GM12878 (cell line): ENCODE measurements around the gene TUBA3C. TPM values are rescaled to one million over a fixed set of nuclear protein-coding genes. Genes with fewer than 3 reads are reported as not detected.

Experiments
- ATAC-seq: fragments of 200-7000 bp; cut with Tn5 transposase; 3 replicates; pipeline ENCODE4 v1.9.1; 2020; ENCODE audit warnings: mild to moderate bottlenecking, moderate library complexity
- BruUV-seq: library from RNA; stranded (reverse); fragments of 400-500 nt; replicated peaks from 2 replicates; lab custom pipeline; 2021; lab: Mats Ljungman, UMichigan
- CTCF ChIA-PET: fragments of 300-600 bp; sonication (Branson Sonifier 250); formaldehyde crosslinking; extraction: SDS; loops from one replicate; lab custom pipeline; 2021; ENCODE audit warnings: inconsistent platforms; lab: Yijun Ruan, JAX
- POLR2A ChIA-PET: fragments of 350-600 bp; formaldehyde crosslinking; extraction: SDS; loops from one replicate; lab custom pipeline; 2021; ENCODE audit warnings: inconsistent platforms; lab: Charles Lee
- RAD21 ChIA-PET: fragments of 300-600 bp; sonication (Branson Sonifier 250); formaldehyde crosslinking; loops from one replicate; lab custom pipeline; 2023; ENCODE audit warnings: antibody characterized with exemption; ENCODE audit not compliant: unreplicated experiment; lab: Charles Lee
- SMC1A ChIA-PET: fragments of 300-600 bp; sonication (Branson Sonifier 250); formaldehyde crosslinking; loops from one replicate; lab custom pipeline; 2023; ENCODE audit not compliant: unreplicated experiment, uncharacterized antibody; lab: Charles Lee
- DNase-seq: peaks from one replicate; pipeline ENCODE4 v3.0.0-alpha.2; 2011; ENCODE audit warnings: low read depth, low spot score
- FAIRE-seq: peaks from 3 replicates; lab custom pipeline; 2011; peaks lifted over from hg19 to GRCh38; lab: Jason Lieb, UNC
- H2AFZ ChIP-seq: 2 replicates; pipeline ENCODE4 v1.6.0; 2011; ENCODE audit warnings: low read depth, low read length, control low read depth; ENCODE audit not compliant: control insufficient read depth
- H3K27ac ChIP-seq: 2 replicates; pipeline ENCODE4 v1.5.1; 2011; ENCODE audit warnings: control low read depth; ENCODE audit not compliant: control insufficient read depth, insufficient read depth
- H3K27me3 ChIP-seq, 2 experiments: replicated peaks in 1 of 2; 2 replicates each; pipeline versions ENCODE4 v1.6.0 to v1.6.1; 2011; ENCODE audit warnings: low read length in 1 of 2; ENCODE audit not compliant: control insufficient read depth in 2 of 2, insufficient read depth in 2 of 2
- H3K36me3 ChIP-seq, 2 experiments: 2 replicates each; pipeline ENCODE4 v1.5.1; 2011; ENCODE audit warnings: low read length in 1 of 2; ENCODE audit not compliant: control insufficient read depth in 2 of 2, insufficient read depth in 2 of 2
- H3K4me1 ChIP-seq: 2 replicates; pipeline ENCODE4 v1.6.1; 2011; ENCODE audit warnings: mild to moderate bottlenecking, low read length, moderate library complexity, mixed read lengths; ENCODE audit not compliant: control insufficient read depth, insufficient read depth
- H3K4me2 ChIP-seq: 2 replicates; pipeline ENCODE4 v1.6.0; 2011; ENCODE audit warnings: control low read depth; ENCODE audit not compliant: control insufficient read depth, insufficient read depth
- H3K4me3 ChIP-seq: fragments of 200-600 bp; sonication (generic); 2 replicates; pipeline ENCODE4 v1.5.1; 2016
- H3K79me2 ChIP-seq: 2 replicates; pipeline ENCODE4 v1.6.0; 2011; ENCODE audit warnings: low read length; ENCODE audit not compliant: control insufficient read depth, insufficient read depth
- H3K9ac ChIP-seq: 2 replicates; pipeline ENCODE4 v1.8.0; 2011; ENCODE audit warnings: low read length, control low read depth, mixed read lengths; ENCODE audit not compliant: control insufficient read depth, insufficient read depth
- H3K9me3 ChIP-seq: replicated peaks from 3 replicates; pipeline ENCODE4 v1.5.1; 2011; ENCODE audit warnings: mild to moderate bottlenecking, low read length; ENCODE audit not compliant: control insufficient read depth, insufficient read depth
- H4K20me1 ChIP-seq: 2 replicates; pipeline ENCODE4 v1.6.0; 2011; ENCODE audit not compliant: control insufficient read depth, insufficient read depth
- CBFB ChIP-seq: IDR thresholded peaks from 2 replicates; pipeline ENCODE4 v1.6.1; 2016; ENCODE audit warnings: antibody characterized with exemption, low read depth
- IKZF2 ChIP-seq, 2 experiments: fragments of 450-650 bp; IDR thresholded peaks; 2 replicates each; pipeline ENCODE4 v1.6.1; 2017; ENCODE audit warnings: mild to moderate bottlenecking in 2 of 2, moderate library complexity in 2 of 2
- KLF5 ChIP-seq: fragments of 450-650 bp; IDR thresholded peaks from 2 replicates; pipeline ENCODE4 v1.6.1; 2014; ENCODE audit warnings: mild to moderate bottlenecking; ENCODE audit not compliant: partially characterized antibody
- MTA2 ChIP-seq: fragments of 450-650 bp; IDR thresholded peaks from 2 replicates; pipeline ENCODE4 v1.6.1; 2016; ENCODE audit warnings: low read depth, mild to moderate bottlenecking, moderate library complexity
- NBN ChIP-seq: fragments of 450-650 bp; IDR thresholded peaks from 2 replicates; pipeline ENCODE4 v1.6.1; 2016
- POLR2AphosphoS2 ChIP-seq: IDR thresholded peaks from 2 replicates; pipeline ENCODE4 v1.6.1; 2011; ENCODE audit warnings: low read depth, mild to moderate bottlenecking, low read length, improper control_type of control experiment, moderate library complexity
- RFX5 ChIP-seq: IDR thresholded peaks from 2 replicates; pipeline ENCODE4 v1.6.1; 2011; ENCODE audit warnings: low read depth, low read length, improper control_type of control experiment
- TAF1 ChIP-seq: IDR thresholded peaks from 2 replicates; pipeline ENCODE4 v1.6.1; 2011; ENCODE audit warnings: mild to moderate bottlenecking, low read depth, low read length, borderline replicate concordance
- TBL1XR1 ChIP-seq: IDR thresholded peaks from 2 replicates; pipeline ENCODE4 v1.6.1; 2012; ENCODE audit warnings: low read depth, low read length, improper control_type of control experiment
- WRNIP1 ChIP-seq: IDR thresholded peaks from 2 replicates; pipeline ENCODE4 v1.6.1; 2011; ENCODE audit warnings: low read depth, low read length, improper control_type of control experiment, borderline replicate concordance
- ZNF274 ChIP-seq: IDR thresholded peaks from one replicate; pipeline ENCODE4 v1.8.0; 2011; ENCODE audit not compliant: insufficient read length, insufficient read depth
- ZNF384 ChIP-seq: IDR thresholded peaks from 2 replicates; pipeline ENCODE4 v1.6.1; 2012; ENCODE audit warnings: low read depth, mild to moderate bottlenecking, low read length, improper control_type of control experiment, borderline replicate concordance
- WGBS: methylation state at CpG from one replicate; pipeline ENCODE4 v1.1.6; 2016; ENCODE audit warnings: low lambda C conversion rate; ENCODE audit not compliant: insufficient replicate concordance, insufficient coverage; ENCODE audit errors: missing lambda C conversion rate; 5-methylcytosine and 5-hydroxymethylcytosine counted together
- in situ Hi-C: fragments of 300-500 bp; cut with MboI; formaldehyde crosslinking; loops from 9 replicates; pipeline ENCODE4 v1.14.3; 2018; ENCODE audit warnings: mixed read lengths
- intact Hi-C: fragments of 100-400 bp; cut with micrococcal nuclease; formaldehyde crosslinking; loops from one replicate; pipeline ENCODE4 v1.14.2; 2022; ENCODE audit not compliant: unreplicated experiment
- polyA plus RNA-seq, 11 experiments: library from polyadenylated mRNA; depleted of rRNA in 4 of 11; unstranded in 6 of 11; stranded (reverse) in 5 of 11; fragments of >200 nt; fragmentation: Nextera tagmentation in 4 of 11; fragmentation: Illumina TruSeq in 1 of 11; extraction: Ambion mirVana in 4 of 11; extraction: Trizol in 1 of 11; gene quantifications; 1 replicate in 1 of 11; 2 replicates in 10 of 11; pipeline versions ENCODE4 v1.2.1 to v1.2.3, GENCODE V29; 2011 to 2016; ENCODE audit warnings: inconsistent platforms in 2 of 11, missing spikeins in 2 of 11, low read depth in 1 of 11
- total RNA-seq, 4 experiments: library from RNA; depleted of rRNA in 3 of 4; stranded (reverse); fragments of >200 nt in 3 of 4; fragmentation: Illumina TruSeq in 1 of 4; extraction: Trizol in 1 of 4; gene quantifications; 2 replicates each; pipeline versions ENCODE4 v1.2.1 to v1.2.3, GENCODE V29; 2013 to 2021
- TF ChIP-seq, protein P1 (sequence below): fragments of 450-650 bp; IDR thresholded peaks from 2 replicates; pipeline ENCODE4 v1.6.1; 2017; ENCODE audit warnings: antibody characterized with exemption, mild to moderate bottlenecking, moderate library complexity
- TF ChIP-seq, protein P2 (sequence below): fragments of 450-650 bp; IDR thresholded peaks from 2 replicates; pipeline ENCODE4 v1.6.1; 2017; ENCODE audit warnings: mild to moderate bottlenecking, low read depth, inconsistent platforms; ENCODE audit not compliant: poor library complexity, severe bottlenecking

The TUBA3C gene
- total and polyA plus RNA-seq, 10 of the 15 experiments (the other 5 are each of a cell fraction or from before 2014, with no cell fraction given): 0.04 to 4.5 (median 0.31) TPM; not detected in 5

DNA sequence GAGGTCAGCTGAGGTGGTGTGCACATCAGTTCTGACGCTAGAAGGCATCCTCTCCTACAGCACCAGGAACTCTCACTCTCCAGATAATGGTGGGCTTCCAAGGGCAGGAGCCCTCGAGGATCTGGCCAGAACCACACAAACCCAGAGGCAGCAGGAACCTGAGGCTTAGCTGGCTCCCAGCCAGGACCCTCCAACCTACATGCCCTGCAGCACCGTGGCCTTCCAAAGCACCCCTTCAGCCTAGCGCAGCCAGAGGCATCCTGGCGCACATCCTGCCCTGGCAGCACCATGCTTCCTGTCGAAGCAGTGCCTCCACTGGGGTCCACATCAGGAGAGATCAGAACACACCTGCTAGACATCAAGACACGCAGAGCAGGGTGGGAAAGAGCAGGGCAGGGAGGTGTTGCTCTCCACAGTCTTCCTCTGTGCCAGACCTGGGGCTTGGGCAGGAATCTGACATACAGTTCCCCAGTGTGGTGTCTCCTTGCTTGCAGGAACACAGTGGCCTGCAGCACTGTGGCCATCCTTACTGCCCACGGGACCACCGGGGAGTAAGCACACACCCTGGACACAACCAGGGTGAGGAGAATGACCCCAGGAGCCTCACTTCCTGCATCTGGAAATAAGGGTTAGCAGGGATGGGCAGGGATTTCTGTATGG, 21.7 kb downstream of the TUBA3C start:
- Histone ChIP-seq H3K9me3 (no peaks in the 10 kb centered on the region; the same call in 2 of the 3 replicates), H4K20me1 (no peaks in the 10 kb centered on the region), H3K79me2 (no peaks in the 10 kb centered on the region), H3K4me2 (no peak overlapping the region), H3K4me3 (no peak overlapping the region), H2AFZ (no peak overlapping the region), H3K4me1 (no peaks in the 10 kb centered on the region), H3K9ac (no peak overlapping the region), H3K27me3 (no peaks in the 10 kb centered on the region), H3K36me3 (no peaks in the 10 kb centered on the region), H3K27ac (no peak overlapping the region)
- DNase-seq (no peak), ATAC-seq (no peak), FAIRE-seq (no peak)
- in situ Hi-C loops (no loop called here), intact Hi-C loops (no loop called here)
- ChIA-PET SMC1A (no interaction called here), POLR2A (no interaction called here), CTCF (no interaction called here), RAD21 (no interaction called here)
- WGBS: 35% methylated on average over 9 of the region's 9 CpGs
- TF ChIP-seq WRNIP1: no peak
- TF ChIP-seq RFX5: no peak
- TF ChIP-seq ZNF274: no peak
- TF ChIP-seq, protein P1, sequence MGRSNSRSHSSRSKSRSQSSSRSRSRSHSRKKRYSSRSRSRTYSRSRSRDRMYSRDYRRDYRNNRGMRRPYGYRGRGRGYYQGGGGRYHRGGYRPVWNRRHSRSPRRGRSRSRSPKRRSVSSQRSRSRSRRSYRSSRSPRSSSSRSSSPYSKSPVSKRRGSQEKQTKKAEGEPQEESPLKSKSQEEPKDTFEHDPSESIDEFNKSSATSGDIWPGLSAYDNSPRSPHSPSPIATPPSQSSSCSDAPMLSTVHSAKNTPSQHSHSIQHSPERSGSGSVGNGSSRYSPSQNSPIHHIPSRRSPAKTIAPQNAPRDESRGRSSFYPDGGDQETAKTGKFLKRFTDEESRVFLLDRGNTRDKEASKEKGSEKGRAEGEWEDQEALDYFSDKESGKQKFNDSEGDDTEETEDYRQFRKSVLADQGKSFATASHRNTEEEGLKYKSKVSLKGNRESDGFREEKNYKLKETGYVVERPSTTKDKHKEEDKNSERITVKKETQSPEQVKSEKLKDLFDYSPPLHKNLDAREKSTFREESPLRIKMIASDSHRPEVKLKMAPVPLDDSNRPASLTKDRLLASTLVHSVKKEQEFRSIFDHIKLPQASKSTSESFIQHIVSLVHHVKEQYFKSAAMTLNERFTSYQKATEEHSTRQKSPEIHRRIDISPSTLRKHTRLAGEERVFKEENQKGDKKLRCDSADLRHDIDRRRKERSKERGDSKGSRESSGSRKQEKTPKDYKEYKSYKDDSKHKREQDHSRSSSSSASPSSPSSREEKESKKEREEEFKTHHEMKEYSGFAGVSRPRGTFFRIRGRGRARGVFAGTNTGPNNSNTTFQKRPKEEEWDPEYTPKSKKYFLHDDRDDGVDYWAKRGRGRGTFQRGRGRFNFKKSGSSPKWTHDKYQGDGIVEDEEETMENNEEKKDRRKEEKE: no peak
- no peak for TF ChIP-seq IKZF2 (IDR thresholded peaks at IDR 0.05)
- TF ChIP-seq TAF1: no peak
- no peak for TF ChIP-seq KLF5
- no peak for TF ChIP-seq TBL1XR1
- TF ChIP-seq NBN: no peak
- no peak for TF ChIP-seq MTA2
- TF ChIP-seq CBFB: no peak
- TF ChIP-seq, protein P2, sequence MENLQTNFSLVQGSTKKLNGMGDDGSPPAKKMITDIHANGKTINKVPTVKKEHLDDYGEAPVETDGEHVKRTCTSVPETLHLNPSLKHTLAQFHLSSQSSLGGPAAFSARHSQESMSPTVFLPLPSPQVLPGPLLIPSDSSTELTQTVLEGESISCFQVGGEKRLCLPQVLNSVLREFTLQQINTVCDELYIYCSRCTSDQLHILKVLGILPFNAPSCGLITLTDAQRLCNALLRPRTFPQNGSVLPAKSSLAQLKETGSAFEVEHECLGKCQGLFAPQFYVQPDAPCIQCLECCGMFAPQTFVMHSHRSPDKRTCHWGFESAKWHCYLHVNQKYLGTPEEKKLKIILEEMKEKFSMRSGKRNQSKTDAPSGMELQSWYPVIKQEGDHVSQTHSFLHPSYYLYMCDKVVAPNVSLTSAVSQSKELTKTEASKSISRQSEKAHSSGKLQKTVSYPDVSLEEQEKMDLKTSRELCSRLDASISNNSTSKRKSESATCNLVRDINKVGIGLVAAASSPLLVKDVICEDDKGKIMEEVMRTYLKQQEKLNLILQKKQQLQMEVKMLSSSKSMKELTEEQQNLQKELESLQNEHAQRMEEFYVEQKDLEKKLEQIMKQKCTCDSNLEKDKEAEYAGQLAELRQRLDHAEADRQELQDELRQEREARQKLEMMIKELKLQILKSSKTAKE: no peak
- TF ChIP-seq POLR2AphosphoS2: no peak
- no peak for TF ChIP-seq ZNF384
- BruUV-seq: no TSS peak
